PC-3 (cell line): ENCODE data around the gene CRADD. TPM values are rescaled to one million over a fixed set of nuclear protein-coding genes. Genes with fewer than 3 reads are reported as not detected.

Experiments used
- ATAC-seq: fragments of 200-7000 bp; cut with Tn5 transposase; 2 replicates; pipeline ENCODE4 v1.9.1; 2020; ENCODE audit warnings: mild to moderate bottlenecking, moderate library complexity
- BruUV-seq: library from RNA; stranded (reverse); fragments of 400-500 nt; replicated peaks from 2 replicates; lab custom pipeline; 2021; lab: Mats Ljungman, UMichigan
- CTCF ChIA-PET: fragments of 300-600 bp; sonication (Branson Sonifier 250); formaldehyde crosslinking; loops from one replicate; lab custom pipeline; 2022; ENCODE audit warnings: antibody characterized with exemption; lab: Charles Lee
- POLR2A ChIA-PET: fragments of 300-600 bp; sonication (Branson Sonifier 250); formaldehyde crosslinking; loops from one replicate; lab custom pipeline; 2022; ENCODE audit warnings: antibody characterized with exemption; ENCODE audit not compliant: unreplicated experiment; lab: Charles Lee
- DNase-seq: peaks from one replicate; pipeline ENCODE4 v3.0.0-alpha.2; 2015
- H2AFZ ChIP-seq: fragments of 300-600 bp; sonication (generic); 2 replicates; pipeline ENCODE4 v1.6.0; 2016; ENCODE audit warnings: antibody characterized with exemption, low read length
- H3F3A ChIP-seq: fragments of 300-600 bp; sonication (generic); one replicate; pipeline ENCODE4 v1.6.0; 2017; ENCODE audit warnings: antibody characterized with exemption, low read length, control low read depth, mild to moderate bottlenecking; ENCODE audit not compliant: unreplicated experiment
- H3K27ac ChIP-seq: fragments of 300-600 bp; sonication (generic); 2 replicates; pipeline ENCODE4 v1.5.1; 2016; ENCODE audit warnings: mild to moderate bottlenecking, low read length
- H3K27me3 ChIP-seq: fragments of 300-600 bp; sonication (generic); 2 replicates; pipeline ENCODE4 v1.6.1; 2016; ENCODE audit warnings: low read length, mixed read lengths
- H3K36me3 ChIP-seq: fragments of 300-600 bp; sonication (generic); 2 replicates; pipeline ENCODE4 v1.6.1; 2016; ENCODE audit warnings: low read depth, mixed run types, low read length, mixed read lengths
- H3K4me1 ChIP-seq: fragments of 300-600 bp; sonication (generic); 2 replicates; pipeline ENCODE4 v1.5.1; 2016; ENCODE audit warnings: low read length; ENCODE audit not compliant: insufficient read depth
- H3K4me2 ChIP-seq: fragments of 300-600 bp; sonication (generic); 2 replicates; pipeline ENCODE4 v1.6.0; 2016; ENCODE audit warnings: low read length
- H3K4me3 ChIP-seq: fragments of 300-600 bp; sonication (generic); 2 replicates; pipeline ENCODE4 v1.5.1; 2016; ENCODE audit warnings: mild to moderate bottlenecking, low read length, mixed read lengths
- H3K79me2 ChIP-seq: fragments of 300-600 bp; sonication (generic); 2 replicates; pipeline ENCODE4 v1.6.1; 2017; ENCODE audit warnings: low read length, mixed read lengths
- H3K9ac ChIP-seq: fragments of 300-600 bp; sonication (generic); 2 replicates; pipeline ENCODE4 v1.6.0; 2016; ENCODE audit warnings: mild to moderate bottlenecking, low read length
- H3K9me2 ChIP-seq: fragments of 300-600 bp; sonication (generic); replicated peaks from 2 replicates; pipeline ENCODE4 v1.6.1; 2016; ENCODE audit warnings: mixed run types, low read length, mixed read lengths
- H3K9me3 ChIP-seq: fragments of 300-600 bp; sonication (generic); 2 replicates; pipeline ENCODE4 v1.6.1; 2016; ENCODE audit warnings: low read length, mixed read lengths
- H4K20me1 ChIP-seq: fragments of 300-600 bp; sonication (generic); 2 replicates; pipeline ENCODE4 v1.6.1; 2016; ENCODE audit warnings: low read length, mixed read lengths
- CTCF ChIP-seq: fragments of 300-600 bp; sonication (generic); conservative IDR thresholded peaks from 2 replicates; pipeline ENCODE4 v1.5.1; 2017; ENCODE audit warnings: antibody characterized with exemption, low read depth, mild to moderate bottlenecking, low read length
- EZH2 ChIP-seq: fragments of 300-600 bp; sonication (generic); IDR thresholded peaks from one replicate; pipeline ENCODE4 v1.6.1; 2017; ENCODE audit warnings: antibody characterized with exemption, mild to moderate bottlenecking, low read length; ENCODE audit not compliant: unreplicated experiment
- EZH2phosphoT487 ChIP-seq: fragments of 300-600 bp; sonication (generic); IDR thresholded peaks from 2 replicates; pipeline ENCODE4 v1.6.1; 2018; ENCODE audit warnings: mild to moderate bottlenecking, antibody characterized with exemption, low read length, borderline replicate concordance
- intact Hi-C: fragments of 100-400 bp; cut with micrococcal nuclease; formaldehyde crosslinking; loops from 2 replicates; pipeline ENCODE4 v1.9.0; 2023
- total RNA-seq: library from RNA; depleted of rRNA; stranded (reverse); fragments of >200 nt; gene quantifications from 2 replicates; pipeline ENCODE4 v1.2.3, GENCODE V29; 2014

The CRADD gene
- total RNA-seq, 1 experiment from 2014 or later = 11.4 TPM

GRCh38 chr12:93888964-93889363, 211.8 kb downstream of the CRADD start:
- DNase-seq (no peak), ATAC-seq (no peak)
- no peaks in the 10 kb centered on the region for H3K36me3 ChIP-seq
- no peaks in the 10 kb centered on the region for H3F3A ChIP-seq
- H3K27me3 ChIP-seq = no peaks in the 10 kb centered on the region
- H3K4me2 ChIP-seq = no peak overlapping the region
- intact Hi-C loops = no loop called here
- H3K4me1 ChIP-seq = 0 out of 2 replicates have a peak, but pooled peaks cover 7% of the 10 kb centered on the region
- H3K4me3 ChIP-seq = no peak overlapping the region
- H3K9me2 ChIP-seq = no peaks in the 10 kb centered on the region
- POLR2A ChIA-PET = no interaction called here
- H3K9me3 ChIP-seq = no peaks in the 10 kb centered on the region
- H2AFZ ChIP-seq = no peak overlapping the region
- no peak overlapping the region for H3K27ac ChIP-seq
- no peaks in the 10 kb centered on the region for H3K79me2 ChIP-seq
- BruUV-seq = no TSS peak
- no peaks in the 10 kb centered on the region for H4K20me1 ChIP-seq
- CTCF ChIA-PET = no interaction called here
- TF ChIP-seq EZH2 (no peak), EZH2phosphoT487 (no peak)
- no peak overlapping the region for H3K9ac ChIP-seq

GRCh38 chr12:93889516-93890212, 212.5 kb downstream of the CRADD start:
- intact Hi-C loops = no loop called here
- Histone ChIP-seq H3K4me2 (no peak overlapping the region), H3F3A (no peaks in the 10 kb centered on the region), H3K4me3 (no peak overlapping the region), H3K27me3 (no peaks in the 10 kb centered on the region), H4K20me1 (no peaks in the 10 kb centered on the region), H3K27ac (no peak overlapping the region), H2AFZ (no peak overlapping the region), H3K9me2 (no peaks in the 10 kb centered on the region), H3K79me2 (no peaks in the 10 kb centered on the region), H3K9ac (no peak overlapping the region), H3K4me1 (0 out of 2 replicates have a peak, but pooled peaks cover 7% of the 10 kb centered on the region), H3K36me3 (no peaks in the 10 kb centered on the region), H3K9me3 (no peaks in the 10 kb centered on the region)
- DNase-seq = no peak
- BruUV-seq = no TSS peak
- ChIA-PET POLR2A (no interaction called here), CTCF (no interaction called here)
- TF ChIP-seq EZH2phosphoT487 (no peak), CTCF (no peak), EZH2 (no peak)
- ATAC-seq = no peak

- DNase-seq (no peak), ATAC-seq (no peak)
- H3K27me3 ChIP-seq = no peaks in the 10 kb centered on the region
- intact Hi-C loops = no loop called here
- no peaks in the 10 kb centered on the region for H3K4me1 ChIP-seq
- no peak overlapping the region for H3K4me3 ChIP-seq
- H3K36me3 ChIP-seq = no peaks in the 10 kb centered on the region
- ChIA-PET CTCF (no interaction called here), POLR2A (no interaction called here)
- H3K9ac ChIP-seq = no peak overlapping the region
- H4K20me1 ChIP-seq = no peaks in the 10 kb centered on the region
- TF ChIP-seq EZH2 = no peak
- TF ChIP-seq CTCF = no peak
- no peak for TF ChIP-seq EZH2phosphoT487
- no peaks in the 10 kb centered on the region for H3K79me2 ChIP-seq
- no peak overlapping the region for H3K4me2 ChIP-seq
- no peak overlapping the region for H2AFZ ChIP-seq
- no peak overlapping the region for H3K27ac ChIP-seq
- H3F3A ChIP-seq = no peaks in the 10 kb centered on the region
- no peaks in the 10 kb centered on the region for H3K9me2 ChIP-seq
- no peaks in the 10 kb centered on the region for H3K9me3 ChIP-seq
- no TSS peak for BruUV-seq
These were observed 215.5 kb downstream of the CRADD start for GRCh38 chr12:93892423-93893268.
